HG03135 (cell line): ENCODE measurements around the gene AUNIP.

ENCODE experiments used
- ATAC-seq: cut with Tn5 transposase; IDR thresholded peaks from one replicate; pipeline ENCODE4 v1.9.1; 2021; ENCODE audit warnings: mild to moderate bottlenecking, moderate library complexity; ENCODE audit not compliant: unreplicated experiment

The AUNIP gene

GRCh38 chr1:25889470-25889869 lies 30.2 kb upstream of the AUNIP start:
- ATAC-seq = no peak

- ATAC-seq = no peak
These were observed 29.2 kb upstream of the AUNIP start for GRCh38 chr1:25888426-25888987.

DNA sequence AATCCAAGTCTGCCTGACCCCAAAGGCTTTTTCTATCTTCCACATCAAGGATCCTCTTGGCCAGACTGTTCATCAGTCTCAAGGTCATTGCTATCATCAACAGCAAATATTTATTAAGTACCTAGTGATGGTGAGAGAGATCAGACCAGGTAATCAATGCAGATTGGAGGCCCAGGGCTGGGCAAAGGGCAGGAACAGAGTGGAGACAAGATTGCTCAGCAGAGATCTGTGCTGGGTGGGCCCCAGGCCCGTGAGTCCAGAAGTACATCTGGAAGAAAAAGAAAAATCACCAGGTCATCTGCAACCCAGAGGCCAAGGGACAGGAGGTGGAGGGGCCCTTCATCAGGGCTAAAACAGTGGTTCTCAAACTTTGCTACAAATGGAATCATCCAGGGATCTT lies 26.3 kb upstream of the AUNIP start:
- ATAC-seq = no peak

DNA sequence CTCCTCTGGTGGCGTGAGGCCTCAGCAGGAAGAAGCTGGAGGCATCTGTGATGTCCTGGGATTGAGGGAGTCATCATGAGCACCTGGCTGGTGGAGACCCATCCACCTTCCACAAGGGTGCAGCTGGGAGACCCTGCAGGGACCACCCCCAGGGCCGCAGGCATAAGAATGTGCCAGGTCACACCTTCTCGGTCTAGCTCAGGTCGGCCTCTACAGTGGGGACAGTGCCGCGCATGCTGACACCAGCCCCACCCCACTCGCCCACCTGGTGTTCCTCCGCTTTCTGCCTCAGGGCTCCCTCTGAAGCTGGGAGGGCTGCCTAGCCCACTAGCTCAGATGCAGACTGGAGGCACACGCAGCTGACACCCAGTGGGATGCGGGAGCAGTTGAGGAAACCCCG lies 22.0 kb upstream of the AUNIP start:
- no peak for ATAC-seq

DNA sequence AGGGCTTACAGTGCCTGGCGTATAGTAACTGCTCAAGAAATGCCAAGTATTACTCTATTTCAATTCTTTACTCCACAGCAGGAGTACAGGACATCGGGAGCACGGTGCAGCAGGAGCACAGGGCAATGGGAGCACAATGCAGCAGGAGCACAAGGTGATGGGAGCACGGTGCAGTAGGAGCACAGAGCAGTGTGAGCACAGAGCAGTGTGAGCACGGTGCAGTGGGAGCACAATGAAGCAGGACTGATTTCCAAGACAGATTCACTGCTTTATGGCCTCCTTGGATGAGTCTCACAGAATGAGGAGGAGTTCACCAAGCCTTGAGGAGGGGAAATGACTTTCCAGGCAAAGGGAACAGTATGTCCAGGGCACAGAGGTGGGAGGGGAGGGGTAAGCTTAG lies 21.3 kb upstream of the AUNIP start:
- no peak for ATAC-seq

DNA sequence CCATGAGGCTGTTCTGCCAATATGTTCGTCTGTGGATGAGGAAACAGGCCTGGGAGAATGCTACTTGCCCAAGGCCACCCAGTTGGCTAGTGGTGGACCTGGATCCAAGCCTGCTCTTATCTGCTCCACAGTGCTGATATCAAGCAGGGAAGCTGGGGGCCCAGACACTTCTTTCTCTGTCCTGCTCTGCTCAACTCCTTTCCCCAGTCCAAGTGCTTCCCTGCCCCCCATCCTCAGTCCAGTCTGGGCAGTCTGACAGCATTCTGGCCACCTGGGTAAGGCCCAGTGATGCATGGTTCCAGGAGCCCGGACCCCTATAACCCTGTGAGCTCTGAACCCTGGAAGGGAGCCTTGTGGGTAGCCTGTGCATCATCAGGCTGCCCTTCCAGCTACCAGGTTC lies 20.4 kb upstream of the AUNIP start:
- no peak for ATAC-seq

DNA sequence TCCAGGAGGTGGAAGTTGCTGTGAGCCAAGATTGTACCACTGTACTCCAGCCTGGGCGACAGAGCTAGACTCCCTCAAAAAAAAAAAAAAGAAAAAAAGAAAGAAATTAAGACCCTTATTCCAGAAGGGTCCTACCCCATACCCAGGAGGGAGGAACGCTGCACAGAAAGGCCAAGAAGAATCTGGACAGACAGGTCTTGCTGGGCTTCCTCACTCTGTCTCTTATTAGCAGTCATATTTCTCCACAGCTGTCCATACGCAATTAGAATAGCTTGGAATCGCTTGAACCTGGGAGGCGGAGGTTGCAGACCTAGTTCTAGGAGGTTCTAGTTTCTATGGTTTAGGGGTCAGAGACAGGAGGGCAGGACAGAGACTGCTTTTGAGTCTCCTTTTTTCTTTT lies 19.4 kb upstream of the AUNIP start:
- no peak for ATAC-seq

GRCh38 chr1:25877155-25877554 lies 17.9 kb upstream of the AUNIP start:
- no peak for ATAC-seq

- no peak for ATAC-seq
These were observed 17.4 kb upstream of the AUNIP start for GRCh38 chr1:25876693-25877077.

DNA sequence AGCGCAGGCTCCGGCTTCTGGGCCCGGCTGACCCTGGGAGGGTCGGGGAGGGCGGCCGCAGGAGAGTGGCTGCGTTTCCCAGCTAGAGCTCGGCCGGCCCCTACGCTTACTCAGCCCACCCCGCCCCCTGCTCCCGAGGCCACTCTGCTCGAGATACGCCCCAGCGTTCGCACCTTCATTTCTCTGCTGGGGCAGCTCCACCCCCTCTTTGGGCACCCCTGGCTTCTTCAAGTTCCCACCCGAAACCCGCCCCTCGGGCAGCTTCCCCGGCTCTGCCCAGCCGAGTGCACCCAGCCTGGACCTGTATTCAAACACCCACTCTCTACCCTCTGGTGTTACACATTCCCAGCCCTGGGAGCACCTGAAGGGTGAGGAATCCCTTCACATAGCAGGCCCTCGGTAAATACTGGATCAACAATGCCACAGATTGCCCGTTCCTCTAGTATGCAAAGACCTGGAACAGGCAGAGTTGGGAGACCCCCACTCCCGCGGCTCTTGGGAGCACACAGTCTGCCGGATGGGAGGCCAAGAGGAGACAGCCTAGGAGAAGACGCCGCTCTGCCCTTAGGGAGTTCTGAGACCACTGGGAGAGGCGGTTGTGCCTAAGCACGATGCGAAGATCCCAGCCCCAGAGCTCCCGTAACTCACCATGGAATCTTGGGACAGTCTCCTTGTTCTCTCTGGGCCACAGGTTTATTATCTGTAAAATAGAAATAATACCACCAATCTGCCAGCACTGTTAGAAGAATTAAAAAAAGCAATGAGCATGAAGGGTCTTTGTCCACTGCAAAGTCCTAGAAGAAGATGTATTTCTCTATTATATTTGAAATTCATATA lies 16.8 kb upstream of the AUNIP start:
- ATAC-seq = no peak

DNA sequence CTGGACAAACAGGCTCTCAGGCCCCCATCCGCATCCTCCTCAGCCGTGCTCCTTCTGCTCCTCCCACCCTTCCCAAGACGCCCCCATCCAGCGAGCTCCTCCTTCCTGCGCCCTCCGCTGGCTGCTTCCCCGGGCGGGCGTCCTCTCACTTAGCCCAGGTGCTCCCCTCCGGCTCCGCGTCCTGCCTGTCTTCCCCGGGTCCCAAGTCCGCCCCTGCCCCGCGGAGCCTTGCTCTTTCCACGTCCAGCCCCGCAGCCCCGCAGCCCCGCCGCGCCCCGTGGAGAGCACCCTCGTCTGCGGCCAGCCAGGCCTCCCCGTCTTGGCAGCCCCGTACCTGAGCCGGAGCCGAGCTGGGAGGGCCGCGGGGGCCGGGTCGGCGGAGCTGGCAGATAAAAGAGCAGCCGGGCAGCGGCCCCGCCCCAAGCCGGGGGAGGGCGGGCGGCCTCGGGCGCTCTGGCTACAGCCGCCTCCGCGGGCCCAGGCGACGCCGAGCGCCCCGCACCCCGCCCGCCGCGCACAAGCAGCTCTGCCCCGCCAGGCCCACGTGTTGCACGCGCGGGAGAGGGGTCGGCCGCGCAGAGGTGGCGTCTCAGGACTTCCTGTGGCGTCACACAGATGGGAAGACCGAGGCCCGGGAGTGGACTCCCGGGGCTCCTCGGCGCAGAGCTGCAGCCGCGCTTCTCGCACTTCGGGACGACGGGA lies 16.0 kb upstream of the AUNIP start, which contains the start of gene PAQR7:
Gene PAQR7, minus strand, starts transcription at position 555 of the 702 bp plus-strand sequence. CDS start 11,869 bp downstream, outside the sequence.
- ATAC-seq = no peak

GRCh38 chr1:25874635-25875153 lies 15.4 kb upstream of the AUNIP start:
- ATAC-seq = no peak

DNA sequence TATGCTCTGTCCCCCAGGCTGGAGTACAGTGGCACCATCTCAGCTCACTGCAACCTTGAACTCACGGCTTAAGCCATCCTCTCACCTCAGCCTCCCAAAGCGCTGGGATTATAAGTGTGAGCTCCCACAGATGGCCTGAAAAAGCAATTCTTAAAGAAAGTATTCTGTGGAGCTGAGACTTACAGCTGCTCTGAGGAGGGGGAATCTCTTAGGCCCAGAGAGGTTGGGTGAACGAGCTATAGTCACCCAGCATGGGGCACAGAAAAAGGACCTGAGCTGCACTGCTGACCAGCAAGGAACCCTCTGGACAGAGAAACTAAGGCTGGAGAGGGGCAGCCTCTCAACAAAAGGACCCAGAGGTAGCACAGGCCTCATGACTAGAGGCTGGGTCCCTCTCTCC lies 15.0 kb upstream of the AUNIP start:
- no peak for ATAC-seq

DNA sequence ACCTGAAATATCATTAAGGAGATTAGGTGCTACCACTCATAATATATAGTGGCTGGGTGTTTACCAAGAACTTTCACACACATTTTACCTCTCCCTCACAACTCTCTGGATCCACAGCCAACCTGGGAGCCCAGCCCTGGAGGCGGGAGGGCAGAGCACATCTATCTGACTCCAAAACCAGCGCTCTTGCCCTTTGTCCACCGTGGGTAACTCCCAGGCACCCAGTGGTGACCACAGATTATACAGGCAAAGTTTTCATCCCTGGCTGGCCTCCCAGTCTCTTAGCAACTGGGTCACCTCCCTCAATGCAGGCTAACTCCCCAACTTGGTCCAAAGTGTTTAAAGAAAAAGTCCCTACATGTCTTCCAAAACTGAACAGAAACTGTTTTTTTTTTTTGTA lies 13.9 kb upstream of the AUNIP start:
- ATAC-seq = no peak

- no peak for ATAC-seq
These were observed 13.5 kb upstream of the AUNIP start for GRCh38 chr1:25872713-25873112.

- no peak for ATAC-seq
These were observed 12.6 kb upstream of the AUNIP start for GRCh38 chr1:25871704-25872494.

DNA sequence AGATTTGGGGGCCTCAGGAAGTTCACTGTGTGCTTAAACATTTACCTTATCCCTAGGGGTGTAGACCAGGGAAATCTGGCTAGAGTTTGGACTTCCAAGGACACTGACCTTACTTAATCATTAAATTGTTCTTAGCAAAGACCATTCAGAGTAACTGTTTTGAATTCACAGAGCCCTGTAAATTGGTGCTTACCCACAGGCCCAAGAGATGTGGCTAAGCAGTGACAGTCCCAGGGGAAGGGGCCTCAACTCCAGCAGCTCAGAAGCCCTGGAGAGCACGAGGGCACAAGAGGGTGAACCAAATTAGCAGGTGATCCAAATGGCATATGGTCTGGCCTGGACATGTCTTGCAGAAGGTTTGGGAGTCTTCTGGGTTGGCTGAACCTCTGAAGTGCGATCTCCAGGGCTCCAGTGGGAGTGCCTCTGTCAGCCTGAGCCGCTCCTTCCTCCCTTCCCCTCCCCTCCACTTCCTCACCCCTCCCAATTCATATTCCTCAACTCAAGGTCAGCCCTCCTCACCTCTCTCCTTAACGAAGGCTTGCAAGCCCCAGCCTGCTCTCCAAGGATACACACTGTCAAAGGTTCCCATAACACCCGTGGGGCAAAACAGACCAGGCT lies 11.9 kb upstream of the AUNIP start:
- no peak for ATAC-seq

- ATAC-seq = no peak
These were observed 11.4 kb upstream of the AUNIP start for GRCh38 chr1:25870614-25871013.

DNA sequence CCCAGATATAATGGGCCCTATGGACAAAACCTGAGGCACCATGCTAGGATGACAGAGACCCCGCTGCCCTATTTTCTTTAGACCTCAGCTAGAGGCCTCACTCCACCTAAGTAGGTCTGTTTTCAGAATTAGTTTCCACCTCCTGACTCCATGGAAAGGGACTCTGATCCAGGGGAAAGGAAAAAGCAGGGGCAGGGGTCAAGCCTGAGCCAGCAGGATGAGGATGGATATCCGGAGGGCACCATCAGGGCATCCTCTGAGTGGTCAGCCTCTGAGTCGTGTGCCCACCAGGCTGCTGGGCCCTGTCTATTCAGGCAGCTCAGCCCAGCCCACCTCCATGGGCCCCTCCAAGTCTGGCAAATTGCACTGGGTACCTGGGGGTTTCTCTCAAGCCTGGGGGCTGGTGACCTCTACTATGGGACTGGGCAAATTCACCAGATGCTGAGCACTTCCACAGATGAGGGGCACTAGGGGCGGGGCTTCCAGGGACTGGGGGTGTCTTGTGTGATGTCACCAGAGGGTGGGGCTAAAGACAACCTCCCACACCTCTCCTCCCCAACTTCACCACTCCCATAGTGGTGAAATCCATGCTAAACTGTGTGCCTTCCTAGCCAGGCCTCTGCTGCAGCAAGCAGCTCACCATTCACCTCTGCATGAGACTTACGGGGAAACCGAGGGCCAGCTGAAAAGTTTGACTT lies 10.8 kb upstream of the AUNIP start:
- no peak for ATAC-seq
